GM18861 (cell line): ENCODE data around the gene EDNRB.
"Not testable (repeated sequence)": the region's sequence is repeated elsewhere in the genome, so short reads cannot be mapped to it uniquely, and the experiment has no call there.

Source experiments
- ATAC-seq: cut with Tn5 transposase; IDR thresholded peaks from one replicate; pipeline ENCODE4 v1.9.1; 2021; ENCODE audit not compliant: unreplicated experiment

The EDNRB gene

GRCh38 chr13:77918391-77919245 lies at the start of gene EDNRB:
TSS of gene EDNRB (minus strand) at chr13:77918831. CDS start at chr13:77918573, 258 bp downstream.
- ATAC-seq: no peak

DNA sequence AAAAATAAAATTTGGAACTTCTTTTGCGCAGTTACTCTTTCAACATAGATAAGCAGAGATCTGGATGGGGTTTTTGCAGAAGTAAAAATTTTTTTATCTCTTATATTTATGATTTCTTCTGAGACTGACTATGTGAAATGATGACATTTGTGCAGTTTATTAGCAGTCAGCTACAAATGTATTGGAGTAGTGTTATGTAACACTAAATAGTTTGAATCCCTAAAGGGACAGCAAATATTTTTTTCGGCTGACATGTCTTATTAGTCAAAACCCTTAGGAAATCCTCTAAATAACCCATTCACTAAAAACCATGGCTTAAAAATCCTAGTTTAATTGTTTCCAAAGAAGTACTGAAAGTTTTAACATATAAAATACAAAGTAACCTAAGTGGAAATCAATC lies 48.0 kb upstream of the EDNRB start:
- no peak for ATAC-seq

DNA sequence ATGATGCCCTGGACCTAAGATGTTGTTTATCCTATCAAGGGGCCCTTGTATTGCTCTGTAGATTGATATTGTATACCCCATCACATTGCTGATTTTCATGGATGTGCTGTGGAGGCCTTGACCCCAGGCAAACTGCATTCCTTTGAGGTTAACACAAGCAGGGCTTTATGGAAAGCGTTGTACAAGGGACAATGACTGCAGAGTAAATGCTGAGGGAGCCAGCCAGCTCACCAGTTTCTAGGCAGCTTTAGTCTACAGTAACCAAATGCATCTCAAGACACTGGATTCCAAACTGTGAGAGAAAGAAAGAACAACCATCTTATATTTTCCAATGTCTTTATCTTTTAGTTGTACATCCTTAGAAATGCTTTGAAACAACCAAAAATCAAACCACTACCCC lies 34.1 kb upstream of the EDNRB start:
- ATAC-seq: no peak

- no peak for ATAC-seq
These were observed 33.6 kb upstream of the EDNRB start for GRCh38 chr13:77952276-77952675.

DNA sequence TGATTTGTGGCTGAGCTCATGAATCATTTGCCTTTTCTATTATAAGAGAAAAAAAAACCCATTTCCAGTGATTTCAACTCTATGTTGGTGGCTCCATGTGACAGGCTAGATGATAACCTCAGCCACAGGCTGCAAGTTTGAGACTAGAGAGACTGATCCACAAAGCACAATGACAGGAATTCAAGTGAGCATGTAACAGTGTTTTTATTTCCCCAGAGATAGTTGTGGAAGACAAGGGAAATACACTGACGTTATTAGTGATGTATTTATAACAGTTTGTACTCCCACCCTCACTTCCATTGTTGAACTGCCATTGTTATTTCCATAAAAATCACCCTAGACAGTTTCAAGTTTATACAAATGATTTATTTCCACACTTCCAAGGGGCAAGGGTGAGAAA lies 27.9 kb upstream of the EDNRB start:
- ATAC-seq: no peak

DNA sequence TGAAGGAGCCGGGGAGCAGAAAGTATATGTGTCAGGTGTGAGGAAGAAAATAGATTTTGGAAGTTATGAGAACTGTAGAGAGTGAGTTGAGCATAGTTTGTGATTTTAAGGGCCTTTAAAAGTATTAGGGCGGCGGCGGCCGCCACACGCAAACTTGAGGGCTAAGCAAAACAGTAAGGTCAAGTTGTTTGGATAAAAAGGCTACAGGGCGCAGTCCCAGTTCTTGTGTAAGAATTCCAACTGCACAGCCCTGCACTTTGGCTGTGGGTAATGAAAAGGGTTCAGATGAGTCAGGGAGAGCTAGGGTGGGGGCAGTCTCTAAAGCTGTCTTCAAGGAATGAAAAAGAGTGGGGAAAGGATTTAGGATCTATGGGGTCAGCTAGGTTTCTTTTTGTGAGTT lies 16.4 kb upstream of the EDNRB start:
- not testable (repeated sequence) for ATAC-seq

DNA sequence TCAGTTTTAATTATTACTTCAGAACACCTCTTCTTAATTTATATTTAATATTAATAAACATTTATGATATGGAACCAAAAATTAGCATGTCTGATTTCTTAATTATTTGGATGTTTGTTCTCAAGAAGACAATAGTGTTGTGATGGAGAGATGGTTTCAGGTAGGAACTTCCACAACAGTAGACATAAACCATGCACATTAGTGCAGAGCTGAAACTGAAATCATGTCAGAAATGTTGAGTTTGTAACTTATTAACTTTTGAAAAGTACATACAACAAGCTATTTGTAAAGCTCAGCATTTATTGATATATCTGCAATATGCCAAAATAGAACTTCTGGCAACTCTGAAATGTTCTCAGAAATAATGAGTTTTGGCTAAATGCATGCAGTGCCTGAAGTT lies 11.8 kb upstream of the EDNRB start:
- peak; percentile 91 for ATAC-seq

DNA sequence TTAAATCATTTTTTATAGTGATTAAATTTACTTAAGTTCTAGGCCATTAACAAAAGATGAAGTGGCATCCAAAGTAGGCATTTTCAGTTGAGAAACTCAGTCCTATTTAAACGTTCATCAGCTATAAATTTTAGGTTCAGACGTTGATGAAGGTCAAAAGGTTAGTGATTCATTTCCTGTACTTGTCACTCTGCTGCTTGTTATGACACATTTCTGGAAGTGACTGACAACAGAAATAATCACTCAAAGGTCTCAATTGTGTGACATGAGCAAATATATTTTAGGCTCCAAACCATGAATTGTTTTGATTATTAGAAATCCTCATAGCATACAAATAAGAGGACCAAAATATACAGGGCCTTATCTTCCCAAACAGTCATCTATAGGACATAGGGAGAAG lies 10.3 kb upstream of the EDNRB start:
- ATAC-seq: peak; percentile 92

GRCh38 chr13:77925616-77926015 lies 7.0 kb upstream of the EDNRB start:
- ATAC-seq: no peak

GRCh38 chr13:77919921-77920294 lies 1.3 kb upstream of the EDNRB start:
- no peak for ATAC-seq

DNA sequence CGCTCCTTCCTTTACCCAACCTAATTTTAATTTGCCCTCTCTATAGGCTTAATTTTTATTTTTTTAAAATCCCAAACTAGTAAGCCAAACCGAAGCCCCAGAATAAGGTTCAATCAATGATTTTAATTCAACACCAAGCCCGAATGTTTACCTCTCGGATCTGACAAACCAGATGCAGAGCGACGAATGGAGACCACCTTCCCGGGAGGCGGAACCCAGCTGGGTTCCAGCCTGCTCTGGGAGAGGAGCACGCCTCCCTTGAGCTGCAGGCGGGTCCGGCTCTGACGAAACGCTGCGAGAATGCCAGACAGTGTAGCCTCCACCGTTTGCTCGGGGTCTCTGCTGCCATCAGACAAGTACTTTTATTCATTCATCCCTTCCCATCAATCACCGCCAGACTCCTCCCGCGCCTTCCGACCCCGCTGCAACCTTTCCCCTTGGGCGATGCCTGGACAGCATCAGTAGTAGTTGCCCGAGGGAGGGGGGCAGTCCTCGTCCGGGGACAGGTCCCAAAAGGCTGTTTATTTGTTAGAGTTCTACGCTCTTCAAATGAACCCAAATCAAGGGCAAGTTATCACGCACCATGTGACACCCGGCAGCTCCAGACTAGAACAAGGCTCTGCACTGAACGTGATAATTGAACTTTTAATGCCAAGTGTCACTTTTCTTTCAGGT lies 752 bp upstream of the EDNRB start:
- ATAC-seq: no peak

DNA sequence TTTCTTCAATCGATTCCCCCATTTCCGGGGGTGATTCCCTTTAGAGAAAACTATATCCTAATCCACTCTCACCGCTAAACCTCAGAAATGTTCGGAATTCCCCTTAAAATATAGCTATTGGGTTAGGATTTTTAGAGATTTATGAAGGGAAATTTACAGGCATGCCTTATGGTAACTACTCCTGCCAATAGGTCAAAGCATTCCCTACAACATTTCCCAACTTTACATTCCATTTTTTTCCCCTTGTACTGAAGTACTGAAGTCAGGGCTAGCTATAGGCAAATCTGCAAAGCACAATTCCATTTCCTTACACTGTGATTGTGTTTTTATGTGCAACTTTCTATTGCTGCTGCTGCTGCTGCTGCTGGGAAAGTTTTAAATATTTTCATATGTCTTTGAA lies 2.1 kb downstream of the EDNRB start:
- ATAC-seq: no peak

GRCh38 chr13:77915686-77916085 lies 2.9 kb downstream of the EDNRB start:
- ATAC-seq: no peak

GRCh38 chr13:77913003-77913402 lies 5.6 kb downstream of the EDNRB start:
- no peak for ATAC-seq

DNA sequence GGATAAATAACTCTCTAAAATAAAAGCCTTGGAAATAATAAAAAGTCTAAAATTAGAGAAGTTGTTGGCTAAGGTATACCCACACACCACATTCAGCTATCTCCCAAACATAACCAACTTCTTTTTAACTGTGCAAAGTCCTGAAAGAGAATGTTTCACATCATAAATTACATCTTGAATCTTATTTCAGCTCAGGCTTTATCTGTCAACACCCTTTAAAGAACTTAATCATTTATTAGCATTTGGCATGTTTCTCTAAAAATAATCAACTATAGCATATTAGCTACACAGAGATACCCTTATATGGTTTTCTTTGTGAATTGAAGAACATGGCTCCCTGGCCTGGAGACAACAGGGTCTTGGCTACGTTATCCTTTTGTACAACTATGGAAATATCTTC lies 6.9 kb downstream of the EDNRB start:
- no peak for ATAC-seq

- no peak for ATAC-seq
These were observed 8.8 kb downstream of the EDNRB start for GRCh38 chr13:77909827-77910226.

DNA sequence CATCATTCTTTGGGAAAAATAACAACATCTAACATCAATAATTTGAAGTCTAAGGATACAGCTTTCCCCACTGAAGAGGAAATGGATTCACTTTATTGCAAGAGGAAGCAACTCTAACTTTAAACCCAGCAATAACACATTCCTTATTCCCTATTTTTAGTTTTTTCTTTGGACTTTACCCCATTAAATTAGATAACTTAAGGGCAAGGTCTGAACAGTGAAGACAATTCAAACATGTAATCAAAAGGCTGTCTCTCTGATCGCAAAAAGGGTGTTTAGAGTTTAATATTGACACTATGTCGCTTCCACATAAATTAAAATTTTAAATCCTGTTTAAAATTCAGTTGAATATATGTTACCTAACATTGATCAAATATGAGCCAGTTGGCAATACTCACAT lies 10.1 kb downstream of the EDNRB start:
- ATAC-seq: no peak

- no peak for ATAC-seq
These were observed 10.8 kb downstream of the EDNRB start for GRCh38 chr13:77907666-77908341.

GRCh38 chr13:77904031-77904430 lies 14.6 kb downstream of the EDNRB start:
- no peak for ATAC-seq

- ATAC-seq: no peak
These were observed 15.2 kb downstream of the EDNRB start for GRCh38 chr13:77903435-77903834.

GRCh38 chr13:77902319-77902963 lies 16.2 kb downstream of the EDNRB start:
- ATAC-seq: no peak
